Body of pancreas (tissue), 4 donors: ENCODE results near the gene ZBED5. TPM values are rescaled to one million over a fixed set of nuclear protein-coding genes. Genes with fewer than 3 reads are reported as not detected.
"Not testable (repeated sequence)": the region's sequence is repeated elsewhere in the genome, so short reads cannot be mapped to it uniquely, and the experiment has no call there.

Experiments
- ATAC-seq: fragments of 150-250 bp; one replicate; pipeline ENCODE4 v1.9.1; 2016
- DNase-seq, 4 donors: peaks; one replicate each; pipeline ENCODE4 v3.0.0-alpha.2; 2019
- H3K27ac ChIP-seq, 4 donors: fragments of 200-600 bp; sonication (generic); 1 replicate in 3 of 4; 2 replicates in 1 of 4; pipeline versions ENCODE4 v1.5.1 to v1.6.1; 2016 to 2019; ENCODE audit warnings: mild to moderate bottlenecking in 1 of 4, mixed read lengths in 1 of 4, moderate library complexity in 1 of 4
- H3K27me3 ChIP-seq, 2 donors: fragments of 200-600 bp; sonication (generic); one replicate each; pipeline ENCODE4 v1.6.0; 2016; ENCODE audit warnings: mild to moderate bottlenecking in 1 of 2
- H3K36me3 ChIP-seq, 2 donors: fragments of 200-600 bp; sonication (generic); replicated peaks in 1 of 2; 2 replicates each; pipeline ENCODE4 v1.5.1; 2016; ENCODE audit warnings: low read depth in 2 of 2; ENCODE audit not compliant: insufficient read depth in 1 of 2
- H3K4me1 ChIP-seq: fragments of 200-600 bp; sonication (generic); one replicate; pipeline ENCODE4 v1.6.0; 2016
- H3K4me3 ChIP-seq, 2 donors: fragments of 200-600 bp; sonication (generic); 1 replicate in 1 of 2; 2 replicates in 1 of 2; pipeline ENCODE4 v1.5.1; 2016 to 2019
- H3K9me3 ChIP-seq, 3 donors: fragments of 200-600 bp; sonication (generic); 1 replicate in 2 of 3; 2 replicates in 1 of 3; pipeline ENCODE4 v1.5.1; 2016
- POLR2A ChIP-seq, 3 donors: fragments of 450-650 bp; IDR thresholded peaks; one replicate each; pipeline ENCODE4 v1.6.1; 2016; ENCODE audit warnings: antibody characterized with exemption in 3 of 3, mild to moderate bottlenecking in 2 of 3
- WGBS, 2 donors: methylation state at CpG; one replicate each; pipeline ENCODE4 v1.1.5; 2017; 5-methylcytosine and 5-hydroxymethylcytosine counted together
- intact Hi-C: fragments of 100-400 bp; cut with DNase I; formaldehyde crosslinking; loops from one replicate; pipeline ENCODE4 v1.15.1; 2023
- total RNA-seq, 2 donors: library from RNA; depleted of rRNA; stranded (reverse); fragments of >200 nt; gene quantifications; one replicate each; pipeline ENCODE4 v1.1.0, GENCODE V29; 2016
- TF ChIP-seq, protein P1 (sequence below), 7 experiments: fragments of 450-650 bp in 4 of 7; fragments of 200-600 bp in 3 of 7; sonication (generic) in 3 of 7; IDR thresholded peaks; one replicate each; pipeline ENCODE4 v1.5.1; 2016 to 2019; ENCODE audit warnings: antibody characterized with exemption in 7 of 7

Gene ZBED5
- total RNA-seq, 2 donors from 2014 or later = 16.5 to 24.1 TPM

GRCh38 chr11:10845589-10845988 is 12.3 kb downstream of the ZBED5 start:
- H3K27me3 ChIP-seq = no peaks in the 10 kb centered on the region
- H3K4me3 ChIP-seq = no peak overlapping the region
- H3K36me3 ChIP-seq = no peaks in the 10 kb centered on the region
- 84 to 91% methylated on average over 2 of the region's 2 CpGs for WGBS, 2 donors
- no peak for TF ChIP-seq POLR2A (IDR thresholded peaks at IDR 0.05)
- TF ChIP-seq, protein P1, sequence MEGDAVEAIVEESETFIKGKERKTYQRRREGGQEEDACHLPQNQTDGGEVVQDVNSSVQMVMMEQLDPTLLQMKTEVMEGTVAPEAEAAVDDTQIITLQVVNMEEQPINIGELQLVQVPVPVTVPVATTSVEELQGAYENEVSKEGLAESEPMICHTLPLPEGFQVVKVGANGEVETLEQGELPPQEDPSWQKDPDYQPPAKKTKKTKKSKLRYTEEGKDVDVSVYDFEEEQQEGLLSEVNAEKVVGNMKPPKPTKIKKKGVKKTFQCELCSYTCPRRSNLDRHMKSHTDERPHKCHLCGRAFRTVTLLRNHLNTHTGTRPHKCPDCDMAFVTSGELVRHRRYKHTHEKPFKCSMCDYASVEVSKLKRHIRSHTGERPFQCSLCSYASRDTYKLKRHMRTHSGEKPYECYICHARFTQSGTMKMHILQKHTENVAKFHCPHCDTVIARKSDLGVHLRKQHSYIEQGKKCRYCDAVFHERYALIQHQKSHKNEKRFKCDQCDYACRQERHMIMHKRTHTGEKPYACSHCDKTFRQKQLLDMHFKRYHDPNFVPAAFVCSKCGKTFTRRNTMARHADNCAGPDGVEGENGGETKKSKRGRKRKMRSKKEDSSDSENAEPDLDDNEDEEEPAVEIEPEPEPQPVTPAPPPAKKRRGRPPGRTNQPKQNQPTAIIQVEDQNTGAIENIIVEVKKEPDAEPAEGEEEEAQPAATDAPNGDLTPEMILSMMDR (IDR thresholded peaks at IDR 0.05) = no peak
- H3K4me1 ChIP-seq = peaks cover 15% of the 10 kb centered on the region
- no peak for DNase-seq
- intact Hi-C loops = no loop called here
- no peak for ATAC-seq
- H3K27ac ChIP-seq = no peak overlapping the region
- no peaks in the 10 kb centered on the region for H3K9me3 ChIP-seq

- Histone ChIP-seq H3K27me3 (no peaks in the 10 kb centered on the region), H3K9me3 (no peaks in the 10 kb centered on the region), H3K4me1 (peaks cover 15% of the 10 kb centered on the region), H3K27ac (no peak overlapping the region), H3K4me3 (no peak overlapping the region), H3K36me3 (no peaks in the 10 kb centered on the region)
- DNase-seq (no peak), ATAC-seq (no peak)
- intact Hi-C loops = no loop called here
- no peak for TF ChIP-seq POLR2A (IDR thresholded peaks at IDR 0.05)
- TF ChIP-seq, protein P1 (IDR thresholded peaks at IDR 0.05) = no peak
These were observed 13.1 kb downstream of the ZBED5 start for GRCh38 chr11:10844796-10845195.

- H3K36me3 ChIP-seq = no peaks in the 10 kb centered on the region
- intact Hi-C loops = no loop called here
- no peaks in the 10 kb centered on the region for H3K27me3 ChIP-seq
- no peak overlapping the region for H3K27ac ChIP-seq
- no peak for TF ChIP-seq POLR2A (IDR thresholded peaks at IDR 0.05)
- TF ChIP-seq, protein P1 (IDR thresholded peaks at IDR 0.05) = no peak
- H3K4me3 ChIP-seq = no peak overlapping the region
- DNase-seq (no peak), ATAC-seq (no peak)
- H3K4me1 ChIP-seq = peaks cover 15% of the 10 kb centered on the region
- no peaks in the 10 kb centered on the region for H3K9me3 ChIP-seq
These were observed 13.5 kb downstream of the ZBED5 start for GRCh38 chr11:10844356-10844755.

DNA sequence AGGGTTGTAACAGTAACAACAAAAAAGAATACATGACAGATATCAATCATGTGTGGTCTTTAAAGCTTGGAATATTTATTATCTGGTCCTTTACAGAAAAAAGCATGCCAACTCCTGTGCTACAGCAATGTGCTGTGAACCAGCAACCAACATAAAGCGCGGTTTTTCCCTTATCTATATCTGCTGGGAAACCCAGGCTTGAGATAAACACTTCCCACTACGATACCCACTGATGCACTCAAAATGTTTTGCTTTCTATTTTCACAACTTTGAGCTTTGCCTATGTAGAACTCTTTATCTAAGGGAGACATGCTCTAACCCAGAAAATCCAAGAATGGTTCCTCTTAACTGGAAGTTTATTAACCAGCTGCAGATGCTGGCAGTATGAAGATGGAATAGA is 19.0 kb downstream of the ZBED5 start:
- no peak for DNase-seq
- H3K27me3 ChIP-seq = no peaks in the 10 kb centered on the region
- 53 to 68% methylated on average over 3 of the region's 3 CpGs for WGBS, 2 donors
- H3K9me3 ChIP-seq = no peaks in the 10 kb centered on the region
- intact Hi-C loops = no loop called here
- no peaks in the 10 kb centered on the region for H3K36me3 ChIP-seq
- peaks cover 15% of the 10 kb centered on the region for H3K4me1 ChIP-seq
- H3K4me3 ChIP-seq = no peak overlapping the region
- no peak for TF ChIP-seq POLR2A (IDR thresholded peaks at IDR 0.05)
- TF ChIP-seq, protein P1 (IDR thresholded peaks at IDR 0.05) = no peak
- ATAC-seq = no peak
- no peak overlapping the region for H3K27ac ChIP-seq

DNA sequence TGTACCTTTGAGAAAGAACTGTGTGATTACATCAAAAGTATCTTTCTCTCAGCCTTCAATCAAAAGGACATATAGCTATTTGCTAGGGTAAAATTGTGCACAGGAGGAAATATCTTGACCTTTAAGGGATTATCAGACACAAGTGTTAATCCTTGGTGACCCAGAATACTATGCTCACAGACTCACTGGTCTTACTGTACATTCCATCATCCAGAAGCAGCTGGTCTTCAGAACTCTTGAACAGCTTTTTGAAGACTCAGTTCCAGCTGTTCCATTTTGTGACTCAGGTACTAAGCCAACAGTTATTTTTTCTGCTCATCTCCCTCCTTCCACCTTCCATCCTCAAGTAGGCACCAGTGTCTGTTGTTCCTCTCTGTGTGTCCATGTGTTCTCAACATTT is 19.8 kb downstream of the ZBED5 start:
- Histone ChIP-seq H3K27ac (no peak overlapping the region), H3K4me1 (peaks cover 9% of the 10 kb centered on the region), H3K9me3 (no peaks in the 10 kb centered on the region), H3K36me3 (no peaks in the 10 kb centered on the region), H3K4me3 (no peak overlapping the region), H3K27me3 (no peaks in the 10 kb centered on the region)
- ATAC-seq (no peak), DNase-seq (no peak)
- intact Hi-C loops = no loop called here
- TF ChIP-seq, protein P1 (IDR thresholded peaks at IDR 0.05) = no peak
- TF ChIP-seq POLR2A (IDR thresholded peaks at IDR 0.05) = no peak

GRCh38 chr11:10836884-10837283 is 21.0 kb downstream of the ZBED5 start:
- H3K36me3 ChIP-seq, H3K4me1 ChIP-seq, H3K9me3 ChIP-seq, intact Hi-C loops, H3K4me3 ChIP-seq, DNase-seq, H3K27me3 ChIP-seq, H3K27ac ChIP-seq, ATAC-seq: not testable (repeated sequence)
- WGBS, 2 donors = 85% methylated on average over 4 of the region's 4 CpGs
